Mesothelial cell of epicardium (in vitro differentiated cells): Measurements from ENCODE around the gene CLCN7. TPM values are rescaled to one million over a fixed set of nuclear protein-coding genes. Genes with fewer than 3 reads are reported as not detected.

Experiments used
- DNase-seq, 2 experiments: peaks; one replicate each; pipeline ENCODE4 v3.0.0; 2021; ENCODE audit warnings: low spot score in 2 of 2; ENCODE audit not compliant: unreplicated experiment in 2 of 2
- H3K27ac Mint-ChIP-seq: 2 replicates; pipeline ENCODE4 v1.8.0; 2021; ENCODE audit warnings: mixed read lengths
- H3K27me3 Mint-ChIP-seq: 2 replicates; pipeline ENCODE4 v1.8.0; 2021; ENCODE audit warnings: low read depth, mixed read lengths
- H3K36me3 Mint-ChIP-seq: 2 replicates; pipeline ENCODE4 v1.8.0; 2021; ENCODE audit warnings: mixed read lengths
- H3K4me1 Mint-ChIP-seq: 2 replicates; pipeline ENCODE4 v1.8.0; 2021; ENCODE audit warnings: mixed read lengths
- H3K4me3 Mint-ChIP-seq: 2 replicates; pipeline ENCODE4 v1.8.0; 2021; ENCODE audit warnings: mild to moderate bottlenecking, moderate library complexity, mixed read lengths
- H3K9me3 Mint-ChIP-seq: 2 replicates; pipeline ENCODE4 v1.8.0; 2021; ENCODE audit warnings: mixed read lengths
- CTCF ChIP-seq: fragments of 200-600 bp; sonication (generic); IDR thresholded peaks from one replicate; pipeline ENCODE4 v1.5.0; 2021; ENCODE audit warnings: antibody characterized with exemption; ENCODE audit not compliant: unreplicated experiment
- total RNA-seq: library from RNA; stranded (reverse); gene quantifications from 3 replicates; pipeline ENCODE4 v1.2.1, GENCODE V29; 2021

The CLCN7 gene
- total RNA-seq, 1 donor from 2014 or later: 94.6 TPM

GRCh38 chr16:1450841-1451240 lies 24.0 kb downstream of the CLCN7 start:
- no peak for DNase-seq

DNA sequence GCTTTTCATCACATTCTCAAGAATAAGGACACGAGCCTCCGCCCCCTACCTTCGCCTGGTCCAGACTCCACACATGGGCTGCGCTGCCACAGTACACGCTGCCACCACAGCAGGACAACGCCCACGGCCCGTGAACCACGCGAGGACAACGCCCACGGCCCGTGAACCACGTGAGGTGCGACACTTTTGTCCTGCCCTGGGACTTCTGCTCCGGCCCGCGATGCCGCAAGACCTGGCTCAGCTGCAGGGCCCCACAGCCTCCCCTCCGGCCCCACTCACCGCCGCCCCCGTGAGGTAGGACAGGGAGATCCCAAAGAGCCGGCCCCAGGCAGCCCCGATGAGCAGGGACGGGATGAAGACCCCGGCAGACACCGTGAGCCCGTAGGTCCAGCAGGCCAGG lies 24.6 kb downstream of the CLCN7 start:
- Mint-ChIP-seq H3K4me1 (no peaks in the 10 kb centered on the region), H3K4me3 (no peak overlapping the region), H3K36me3 (peaks cover 6% of the 10 kb centered on the region), H3K27ac (no peak overlapping the region), H3K9me3 (no peaks in the 10 kb centered on the region), H3K27me3 (no peaks in the 10 kb centered on the region)
- no peak for TF ChIP-seq CTCF
- DNase-seq: no peak

More at GRCh38 chr16:1450841-1451240, 24.0 kb downstream of the CLCN7 start:
- Mint-ChIP-seq H3K27ac (no peak overlapping the region), H3K9me3 (no peaks in the 10 kb centered on the region), H3K36me3 (peaks cover 6% of the 10 kb centered on the region), H3K4me1 (no peaks in the 10 kb centered on the region), H3K27me3 (no peaks in the 10 kb centered on the region), H3K4me3 (no peak overlapping the region)
- no peak for TF ChIP-seq CTCF

GRCh38 chr16:1449201-1449788 lies 25.5 kb downstream of the CLCN7 start:
- Mint-ChIP-seq H3K9me3 (no peaks in the 10 kb centered on the region), H3K36me3 (peaks cover 6% of the 10 kb centered on the region), H3K27ac (no peak overlapping the region), H3K4me1 (no peaks in the 10 kb centered on the region), H3K27me3 (no peaks in the 10 kb centered on the region), H3K4me3 (no peak overlapping the region)
- DNase-seq: no peak
- no peak for TF ChIP-seq CTCF

GRCh38 chr16:1448536-1449116 lies 26.2 kb downstream of the CLCN7 start:
- no peak for DNase-seq
- no peak overlapping the region for H3K4me3 Mint-ChIP-seq
- no peaks in the 10 kb centered on the region for H3K27me3 Mint-ChIP-seq
- peaks cover 6% of the 10 kb centered on the region for H3K36me3 Mint-ChIP-seq
- H3K27ac Mint-ChIP-seq: no peak overlapping the region
- no peak for TF ChIP-seq CTCF
- no peaks in the 10 kb centered on the region for H3K4me1 Mint-ChIP-seq
- no peaks in the 10 kb centered on the region for H3K9me3 Mint-ChIP-seq

- H3K4me3 Mint-ChIP-seq: no peak overlapping the region
- no peaks in the 10 kb centered on the region for H3K9me3 Mint-ChIP-seq
- no peak for DNase-seq
- no peak for TF ChIP-seq CTCF
- peaks cover 6% of the 10 kb centered on the region for H3K36me3 Mint-ChIP-seq
- H3K4me1 Mint-ChIP-seq: no peaks in the 10 kb centered on the region
- H3K27me3 Mint-ChIP-seq: no peaks in the 10 kb centered on the region
- no peak overlapping the region for H3K27ac Mint-ChIP-seq
Observed at GRCh38 chr16:1447965-1448364, 26.9 kb downstream of the CLCN7 start.
